Activated CD4-positive, alpha-beta T cell treated with anti-CD3 and anti-CD28 coated beads, Interleukin-10, Interleukin-2, amounts not matched to agents 100 ng/mL and 50 ng/mL, durations not matched to agents 16 hours and 8 hours (primary cell): Measurements from ENCODE around the gene ATP1B2.
"Not testable (repeated sequence)": the region's sequence is repeated elsewhere in the genome, so short reads cannot be mapped to it uniquely, and the experiment has no call there.

Experiments
- DNase-seq: peaks from one replicate; pipeline ENCODE4 v3.0.0-alpha.2; 2020

Gene ATP1B2, protein sequence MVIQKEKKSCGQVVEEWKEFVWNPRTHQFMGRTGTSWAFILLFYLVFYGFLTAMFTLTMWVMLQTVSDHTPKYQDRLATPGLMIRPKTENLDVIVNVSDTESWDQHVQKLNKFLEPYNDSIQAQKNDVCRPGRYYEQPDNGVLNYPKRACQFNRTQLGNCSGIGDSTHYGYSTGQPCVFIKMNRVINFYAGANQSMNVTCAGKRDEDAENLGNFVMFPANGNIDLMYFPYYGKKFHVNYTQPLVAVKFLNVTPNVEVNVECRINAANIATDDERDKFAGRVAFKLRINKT

DNA sequence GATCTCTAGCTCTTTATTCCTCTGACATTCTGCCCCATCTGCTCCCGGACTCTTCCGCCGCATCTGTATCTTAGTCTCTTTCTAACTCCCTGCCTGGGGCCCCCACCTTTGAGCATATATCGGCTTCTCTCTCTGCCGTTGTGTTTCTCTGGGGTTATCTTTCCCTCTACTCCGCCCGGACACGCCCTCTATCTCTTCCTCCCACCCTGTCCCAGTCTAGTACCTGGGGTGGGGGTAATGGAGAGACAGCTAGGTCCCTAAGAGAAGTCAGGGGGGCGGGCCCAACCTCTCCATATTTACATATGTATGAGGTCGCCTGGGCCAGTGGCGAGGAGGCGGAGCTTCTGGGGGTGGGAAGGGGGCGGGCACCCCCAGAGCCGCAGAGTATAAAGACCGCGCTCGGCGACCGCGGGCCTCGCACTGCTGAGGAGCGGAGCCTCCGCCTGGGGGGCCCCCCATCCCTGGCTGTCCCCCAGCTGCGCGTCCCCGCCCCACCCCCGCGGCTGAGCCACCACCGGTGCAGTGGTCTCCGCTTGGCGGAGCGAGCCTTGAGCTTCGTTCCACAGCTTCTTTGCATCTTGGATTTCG, at the start of gene ATP1B2:
Gene ATP1B2 (plus strand): TSS at position 418 of the 588 bp plus-strand sequence. CDS start 593 bp downstream, outside the sequence.
- DNase-seq, result peak; percentile 51

DNA sequence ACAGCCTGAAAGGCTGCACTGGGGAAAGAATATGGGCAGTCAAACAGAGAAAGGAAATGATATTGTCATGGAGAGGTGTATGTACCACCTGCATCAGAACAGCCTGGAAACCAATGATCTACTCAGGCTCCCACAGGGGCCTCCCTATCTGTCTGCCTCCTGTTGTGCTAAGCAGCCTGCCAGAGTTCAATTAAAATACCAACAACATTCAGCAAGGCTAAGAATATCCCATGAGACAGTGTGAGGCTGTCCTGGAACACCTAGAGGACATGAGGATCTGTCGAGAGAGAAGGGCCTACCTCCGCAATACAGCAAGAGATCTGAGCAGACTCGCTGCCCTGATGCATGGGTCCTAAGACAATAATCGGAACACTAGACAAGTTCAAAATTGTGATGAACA, 44.4 kb upstream of the ATP1B2 start:
- no peak for DNase-seq

DNA sequence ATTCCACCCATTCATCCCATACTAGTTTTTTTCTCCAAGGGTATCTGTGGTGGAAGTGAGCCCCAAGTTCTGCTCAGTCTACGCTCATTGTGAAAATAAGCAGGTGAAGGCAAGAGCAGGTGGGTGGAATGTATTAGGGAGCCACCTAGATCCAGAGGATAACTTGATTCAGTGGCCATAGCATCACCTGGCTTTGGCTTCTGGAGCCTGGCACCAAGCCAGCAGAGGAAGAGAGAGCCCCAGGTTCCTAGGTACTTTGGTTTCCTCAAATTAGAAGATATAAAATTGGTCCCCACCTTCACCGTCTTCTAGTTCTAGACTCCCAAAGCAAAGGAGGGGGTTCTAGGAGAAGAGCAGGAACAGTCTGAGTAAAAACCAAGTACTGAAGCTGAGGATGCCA, 40.1 kb upstream of the ATP1B2 start:
- no peak for DNase-seq

DNA sequence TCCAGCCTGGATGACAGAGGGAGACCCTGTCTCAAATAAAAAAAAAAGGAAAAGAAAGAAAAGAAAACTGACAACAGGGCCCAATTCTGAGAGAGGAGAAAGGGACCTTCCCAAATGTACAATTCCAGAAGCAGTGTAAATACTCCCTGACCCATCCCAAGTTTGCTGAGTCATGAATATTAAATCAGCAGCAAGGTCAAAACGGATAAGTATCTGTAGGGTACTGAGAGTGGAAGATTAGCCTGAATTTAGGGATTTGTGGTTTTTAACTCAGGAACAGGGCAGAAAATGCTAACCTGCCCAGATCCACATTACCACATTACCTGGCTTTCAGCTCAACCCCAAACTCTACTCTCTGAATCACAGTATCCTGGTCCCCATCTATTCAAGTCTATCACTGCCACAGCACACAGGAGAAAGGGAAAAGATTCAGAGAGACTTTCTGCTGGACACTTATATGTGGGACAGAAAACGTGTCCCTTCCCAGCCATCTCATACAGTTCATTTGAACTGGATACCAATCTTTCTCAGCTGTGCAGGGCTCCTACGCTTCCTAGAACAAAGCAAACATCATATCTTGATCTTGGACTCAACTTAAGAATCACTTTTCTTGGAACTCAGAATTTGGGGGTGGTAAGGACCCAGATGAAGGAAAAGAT, 39.0 kb upstream of the ATP1B2 start:
- DNase-seq, result no peak

DNA sequence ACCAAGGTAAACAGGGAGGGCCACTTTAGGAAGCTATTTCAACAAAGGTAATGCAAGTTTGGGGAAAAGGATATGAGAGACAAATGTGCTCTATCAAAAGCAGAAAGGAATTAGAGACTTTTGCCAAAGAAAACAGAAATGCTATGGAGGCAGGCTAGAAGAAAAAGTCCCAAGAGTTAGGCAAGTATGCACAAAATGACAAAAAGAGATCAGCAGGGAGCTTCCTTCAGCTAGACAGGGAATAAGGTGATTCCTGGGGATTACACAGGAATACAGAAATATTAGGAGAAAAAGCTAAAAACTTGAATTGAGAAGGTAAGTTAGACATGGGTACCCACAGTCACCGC, 38.5 kb upstream of the ATP1B2 start:
- DNase-seq, result no peak

DNA sequence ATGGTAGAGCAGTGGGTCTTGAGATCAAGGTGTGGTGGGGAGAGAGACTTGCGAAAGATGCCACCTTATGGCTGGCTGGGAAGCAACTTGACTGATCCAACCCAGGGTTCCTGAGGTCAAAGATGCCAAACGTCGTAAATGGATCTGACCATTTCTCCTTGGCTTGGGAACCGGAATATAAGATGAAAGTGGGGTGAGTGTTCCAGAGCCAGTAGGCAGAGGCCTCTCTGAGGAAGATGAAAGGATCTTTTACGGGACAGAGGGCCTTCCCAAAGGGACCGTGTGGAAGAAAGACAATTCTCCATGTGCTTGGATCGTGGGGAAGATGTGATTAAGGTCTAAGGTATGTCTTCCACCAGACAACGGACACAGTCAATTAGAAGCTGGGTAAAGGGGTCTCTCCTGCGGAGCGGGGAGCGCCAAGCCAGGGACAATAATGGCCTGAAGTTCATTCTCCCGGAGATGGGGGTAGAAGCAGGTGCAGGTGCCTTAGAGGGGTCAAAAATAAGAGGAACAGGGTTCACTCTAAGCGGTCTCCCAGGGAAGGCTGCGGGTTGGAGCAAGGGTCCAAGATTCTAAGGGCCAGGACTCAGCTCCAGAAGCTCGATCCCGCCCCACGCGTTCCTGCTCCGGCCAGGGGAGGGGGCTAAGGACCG, 36.8 kb upstream of the ATP1B2 start:
- peak; percentile 25 for DNase-seq

DNA sequence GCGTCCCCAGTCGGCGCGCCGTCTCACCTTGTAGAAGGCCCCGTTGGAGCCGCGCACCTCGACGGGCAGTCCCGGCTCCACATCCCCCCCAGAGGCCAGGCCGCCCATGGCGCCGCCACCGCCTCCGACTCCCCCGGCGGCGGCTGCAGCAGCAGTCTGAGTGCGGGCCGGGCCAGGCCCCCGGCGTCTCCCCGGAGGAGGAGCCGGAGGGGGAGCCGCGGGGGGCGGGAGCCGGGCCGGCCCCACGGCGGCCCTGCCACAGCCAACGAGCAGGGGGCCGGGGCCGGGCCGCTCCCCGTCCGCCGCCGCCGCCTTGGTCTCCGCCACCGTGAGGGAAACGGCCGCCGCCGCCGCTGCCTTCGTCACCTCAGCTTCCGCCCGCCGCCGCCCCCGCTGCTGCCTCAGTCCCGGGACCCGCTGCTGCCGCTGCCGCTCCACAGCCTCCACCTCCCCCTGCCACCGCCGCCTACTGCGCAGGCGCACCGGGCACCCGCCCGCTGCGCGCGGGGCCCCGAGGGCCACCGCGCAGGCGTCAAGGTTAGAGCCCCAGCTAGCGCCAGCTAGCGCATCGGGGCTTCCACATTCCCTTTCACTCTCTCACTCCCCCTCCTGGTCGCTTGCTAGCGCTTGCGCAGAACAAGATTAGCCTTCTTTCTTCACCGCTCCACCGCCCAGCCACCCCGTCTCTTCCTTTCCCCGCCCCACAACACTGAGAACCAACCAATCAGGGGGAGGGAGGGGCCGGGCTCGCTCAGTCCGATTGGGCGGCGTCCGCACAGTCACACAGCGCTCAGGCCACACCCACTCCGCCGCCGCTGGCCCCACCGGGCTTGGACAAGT, 36.1 kb upstream of the ATP1B2 start, which contains the start of gene FXR2:
Gene FXR2 (minus strand): TSS at position 473 of the 840 bp plus-strand sequence. CDS start 365 bp downstream, at position 108.
- peak; percentile 100 for DNase-seq

DNA sequence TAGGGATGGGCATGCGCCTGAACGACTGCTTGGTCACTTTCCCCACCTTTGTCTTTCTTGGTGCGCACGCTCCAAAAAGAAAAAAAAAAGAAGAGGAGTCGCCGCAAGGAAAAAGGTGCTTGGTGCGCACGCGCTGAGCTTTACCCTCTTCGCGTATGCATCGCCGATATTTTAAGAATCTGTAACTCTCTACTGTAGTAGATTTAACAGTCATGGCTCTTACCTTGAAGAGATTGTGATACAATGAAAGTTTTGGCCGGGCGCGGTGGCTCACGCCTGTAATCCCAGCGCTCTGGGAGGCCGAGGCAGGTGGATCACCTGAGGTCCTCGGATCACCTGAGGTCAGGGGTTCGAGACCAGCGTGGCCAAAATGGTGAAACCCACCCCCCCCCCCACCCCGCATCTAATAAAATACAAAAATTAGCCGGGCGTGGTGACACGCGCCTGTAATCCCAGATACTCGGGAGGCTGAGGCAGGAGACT, 35.4 kb upstream of the ATP1B2 start:
- DNase-seq, result no peak

DNA sequence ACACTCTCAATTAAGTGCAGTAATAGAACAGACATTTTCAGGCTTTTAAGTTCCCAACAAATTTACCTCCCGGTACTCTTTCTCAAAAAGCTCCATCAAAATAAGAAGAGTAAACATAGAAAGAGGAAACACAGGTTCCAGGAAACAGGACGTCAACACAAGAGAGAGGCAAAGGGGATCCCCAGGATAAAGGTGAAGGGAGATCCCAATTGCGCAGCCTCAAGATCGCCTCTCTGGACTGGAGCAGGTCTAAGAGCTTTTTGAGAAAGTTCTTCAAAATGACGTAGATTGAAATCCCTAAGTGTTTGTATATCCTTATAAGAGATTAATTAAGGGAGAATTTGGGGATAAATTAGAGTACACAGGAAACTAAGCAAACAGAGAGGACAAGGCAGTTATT, 32.1 kb upstream of the ATP1B2 start:
- DNase-seq, result no peak

DNA sequence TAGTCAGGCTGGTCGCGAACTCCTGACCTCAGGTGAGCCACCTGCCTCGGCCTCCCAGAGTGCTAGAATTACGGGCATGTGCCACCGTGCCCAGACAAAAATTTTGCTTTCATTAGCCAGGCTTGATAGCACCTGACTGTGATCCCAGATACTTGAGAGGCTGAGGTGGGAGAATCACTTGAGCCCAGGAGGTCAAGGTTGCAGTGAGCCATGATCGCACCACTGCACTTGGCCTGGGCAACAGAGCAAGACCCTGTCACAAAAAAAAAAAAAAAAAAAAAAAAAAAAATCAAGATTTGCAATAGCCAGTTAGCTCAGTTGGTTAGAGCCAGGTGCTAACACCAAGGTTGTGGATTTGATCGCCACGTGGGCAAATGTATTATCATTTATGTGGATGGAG, 29.9 kb upstream of the ATP1B2 start:
- DNase-seq, result no peak

DNA sequence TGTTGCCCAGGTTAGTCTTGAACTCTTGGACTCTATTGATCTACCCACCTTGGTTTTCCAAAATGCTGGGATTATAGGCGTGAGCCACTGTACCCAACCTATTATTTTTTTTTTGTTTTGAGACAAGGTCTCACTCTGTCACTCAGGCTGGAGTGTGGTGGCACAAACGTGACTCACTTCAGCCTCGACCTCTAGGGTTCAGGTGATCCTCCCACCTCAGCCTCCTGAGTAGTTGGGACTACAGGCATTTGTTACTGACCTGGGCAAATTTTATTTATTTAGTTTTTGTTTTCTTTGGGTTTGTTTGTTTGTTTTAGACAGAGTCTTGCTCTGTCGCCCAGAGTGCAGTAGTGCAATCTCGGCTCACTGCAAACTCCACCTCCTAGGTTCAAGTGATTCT, 27.1 kb upstream of the ATP1B2 start:
- DNase-seq, result no peak

DNA sequence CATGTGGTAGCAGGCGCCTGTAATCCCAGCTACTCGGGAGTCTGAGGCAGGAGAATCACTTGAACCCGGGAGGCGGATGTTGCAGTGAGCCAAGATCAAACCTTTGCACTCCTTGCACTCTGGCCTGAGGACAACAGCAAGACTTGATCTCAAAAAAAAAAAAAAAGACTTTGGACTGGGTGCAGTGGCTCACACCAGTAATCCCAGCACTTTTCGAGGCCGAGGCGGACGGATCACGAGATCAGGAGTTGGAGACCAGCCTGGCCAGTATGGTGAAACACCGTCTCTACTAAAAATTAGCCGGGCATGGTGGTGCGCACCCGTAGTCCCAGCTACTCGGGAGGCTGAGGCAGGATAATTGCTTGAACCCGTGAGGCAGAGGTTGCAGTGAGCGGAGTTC, 25.0 kb upstream of the ATP1B2 start:
- not testable (repeated sequence) for DNase-seq

DNA sequence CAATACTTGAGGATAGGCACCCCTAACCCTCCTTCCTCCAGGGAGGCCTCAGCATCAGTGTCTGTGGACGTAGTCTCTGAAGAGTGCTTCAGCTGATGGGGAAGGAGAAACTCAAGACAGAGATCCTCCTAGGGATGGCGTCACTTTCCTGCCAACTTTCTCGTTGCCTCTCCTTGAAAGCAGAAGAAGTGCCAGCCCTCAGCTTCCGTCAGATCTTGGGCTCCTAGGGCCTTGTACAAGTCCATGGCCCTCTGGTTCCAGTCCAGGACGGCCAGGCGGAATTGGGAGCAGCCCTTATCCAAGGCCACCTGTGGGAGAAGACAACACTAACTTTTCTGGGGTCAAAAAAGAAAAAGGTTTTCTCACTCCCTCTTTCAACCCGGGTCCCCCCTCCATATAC, 24.4 kb upstream of the ATP1B2 start:
- no peak for DNase-seq

DNA sequence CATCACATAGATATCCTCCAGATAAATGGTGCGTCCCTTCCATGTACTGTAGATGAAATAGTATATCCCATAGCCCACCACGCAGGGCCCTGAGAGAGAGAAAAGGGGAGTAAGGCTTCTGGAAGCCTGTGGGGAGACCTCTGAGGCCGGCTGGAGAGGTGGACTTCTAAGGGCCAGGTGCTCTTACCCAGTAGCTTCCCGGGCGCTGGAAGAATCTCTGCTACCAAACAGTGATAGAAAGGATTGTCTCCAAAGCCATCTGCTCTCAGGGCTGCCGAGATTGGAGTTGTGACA, 23.8 kb upstream of the ATP1B2 start:
- no peak for DNase-seq

DNA sequence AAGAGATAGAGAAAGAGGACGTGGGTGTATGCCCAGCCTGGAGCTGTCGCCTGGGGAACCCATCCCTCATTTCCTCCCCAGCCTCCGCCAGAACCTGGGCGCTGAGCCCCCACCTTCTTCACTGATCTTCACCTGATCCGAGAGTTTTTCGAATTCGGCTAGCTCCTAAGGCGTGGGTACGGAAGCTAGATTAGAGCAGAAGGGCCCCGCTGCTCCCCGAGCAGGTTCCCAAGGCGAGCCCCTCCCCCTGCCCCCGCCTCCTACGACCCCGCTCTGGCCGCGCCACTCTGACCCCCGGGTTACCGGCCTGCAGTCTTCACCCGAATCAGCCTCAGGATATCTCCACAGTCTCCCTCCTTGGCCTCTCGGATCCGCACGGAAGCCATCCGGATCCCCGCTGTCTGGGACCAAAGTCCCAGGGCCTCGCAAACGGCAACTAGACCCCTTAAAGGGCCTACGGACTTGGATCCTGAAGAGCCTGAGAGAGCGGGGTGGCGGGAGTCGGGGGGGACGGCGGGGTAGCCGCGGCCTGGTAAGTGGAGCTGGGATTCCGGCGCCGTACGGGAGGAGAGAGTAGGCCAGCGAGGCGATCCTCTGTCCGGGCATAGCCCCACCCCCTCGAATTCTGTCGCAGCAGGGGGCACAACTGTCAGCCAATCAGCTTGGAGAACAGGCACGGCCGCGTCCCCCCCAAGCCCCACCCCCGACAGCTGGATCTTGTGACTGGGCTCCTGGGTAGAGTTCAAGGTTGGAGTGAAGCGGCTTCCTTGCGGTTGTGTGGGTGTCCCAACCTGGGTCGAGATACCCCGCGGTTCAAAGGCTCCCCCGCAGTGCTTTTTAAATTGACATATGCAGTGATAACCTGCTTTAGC, 23.2 kb upstream of the ATP1B2 start, which contains the start of gene SAT2:
Gene SAT2 (minus strand): TSS at position 572 of the 872 bp plus-strand sequence. CDS start 186 bp downstream, at position 386.
- DNase-seq, result peak; percentile 93

DNA sequence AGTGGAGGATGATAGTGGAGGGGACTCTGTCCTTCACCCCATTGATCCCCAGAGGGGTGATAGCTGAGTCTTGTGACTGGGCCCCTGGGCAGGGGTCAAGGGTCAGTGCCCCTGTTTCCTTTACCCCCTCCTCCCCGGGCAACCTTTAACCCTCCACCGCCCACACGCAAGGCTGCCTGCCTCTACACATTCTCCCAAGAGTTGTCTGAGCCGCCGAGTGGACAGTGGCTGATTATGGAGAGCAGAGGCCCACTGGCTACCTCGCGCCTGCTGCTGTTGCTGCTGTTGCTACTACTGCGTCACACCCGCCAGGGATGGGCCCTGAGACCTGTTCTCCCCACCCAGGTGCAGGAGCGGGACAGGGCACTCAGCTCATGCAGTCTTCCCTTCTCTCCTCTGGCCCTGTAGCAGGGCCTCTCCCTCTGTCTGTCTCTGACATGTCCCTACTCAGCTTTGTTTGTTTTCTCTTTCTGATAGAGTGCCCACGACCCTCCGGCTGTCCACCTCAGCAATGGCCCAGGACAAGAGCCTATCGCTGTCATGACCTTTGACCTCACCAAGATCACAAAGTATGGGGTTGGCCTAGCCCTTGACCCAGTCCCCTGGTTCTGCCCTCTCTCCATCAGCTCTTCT, 20.7 kb upstream of the ATP1B2 start, which contains the start of gene SHBG:
Gene SHBG (plus strand): TSS at position 197 of the 633 bp plus-strand sequence. CDS start 38 bp downstream, at position 235.
- no peak for DNase-seq

DNA sequence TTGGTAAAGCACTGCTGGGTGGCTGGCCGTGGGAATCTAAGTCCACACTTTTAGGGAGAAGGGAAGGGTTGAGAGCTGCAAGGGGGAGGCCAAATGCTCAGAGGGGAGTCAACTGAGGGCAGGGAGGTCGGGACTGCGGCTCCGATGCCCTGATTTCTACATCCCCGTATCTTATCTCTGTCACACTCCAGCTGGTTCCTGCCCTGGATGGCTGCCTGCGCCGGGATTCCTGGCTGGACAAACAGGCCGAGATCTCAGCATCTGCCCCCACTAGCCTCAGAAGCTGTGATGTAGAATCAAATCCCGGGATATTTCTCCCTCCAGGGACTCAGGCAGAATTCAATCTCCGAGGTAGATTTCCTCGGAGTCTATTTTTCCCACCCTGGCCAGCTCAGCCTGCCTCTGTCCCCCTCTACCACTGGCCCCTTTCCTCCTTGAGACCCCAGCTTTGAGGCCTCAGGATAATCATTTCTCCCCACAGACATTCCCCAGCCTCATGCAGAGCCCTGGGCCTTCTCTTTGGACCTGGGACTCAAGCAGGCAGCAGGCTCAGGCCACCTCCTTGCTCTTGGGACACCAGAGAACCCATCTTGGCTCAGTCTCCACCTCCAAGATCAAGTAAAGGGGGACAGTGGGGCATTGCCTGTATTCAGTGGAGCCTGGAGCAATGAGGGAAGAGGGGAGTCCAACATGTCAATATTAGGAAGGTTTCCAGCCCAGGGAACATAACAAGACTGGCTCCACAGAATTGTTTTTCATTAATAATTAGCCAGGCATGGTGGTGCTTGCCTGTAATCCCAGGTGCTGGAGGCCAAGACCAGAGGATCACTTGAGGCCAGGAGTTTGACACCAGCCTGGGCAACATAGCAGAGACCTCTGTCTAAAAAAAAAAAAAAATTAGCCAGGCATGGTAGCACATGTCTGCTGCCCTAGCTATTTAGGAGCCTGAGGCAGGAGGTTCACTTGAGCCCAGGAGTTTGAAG, 19.0 kb upstream of the ATP1B2 start:
- DNase-seq, result no peak

DNA sequence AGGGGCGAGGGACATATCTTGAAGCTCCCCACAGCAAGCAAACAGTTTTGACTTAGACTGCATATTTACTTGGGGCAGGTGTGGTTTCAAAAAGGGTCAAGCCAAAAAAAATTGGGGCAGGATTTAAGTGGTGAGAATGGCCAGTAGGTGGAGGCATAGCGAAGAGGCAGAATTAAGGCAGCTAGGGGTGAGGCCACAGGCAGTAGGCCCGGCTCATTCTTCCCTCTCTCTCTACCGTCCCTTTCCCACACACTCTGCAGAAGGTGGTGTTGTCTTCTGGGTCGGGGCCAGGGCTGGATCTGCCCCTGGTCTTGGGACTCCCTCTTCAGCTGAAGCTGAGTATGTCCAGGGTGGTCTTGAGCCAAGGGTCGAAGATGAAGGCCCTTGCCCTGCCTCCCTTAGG, 18.2 kb upstream of the ATP1B2 start:
- peak; percentile 61 for DNase-seq

DNA sequence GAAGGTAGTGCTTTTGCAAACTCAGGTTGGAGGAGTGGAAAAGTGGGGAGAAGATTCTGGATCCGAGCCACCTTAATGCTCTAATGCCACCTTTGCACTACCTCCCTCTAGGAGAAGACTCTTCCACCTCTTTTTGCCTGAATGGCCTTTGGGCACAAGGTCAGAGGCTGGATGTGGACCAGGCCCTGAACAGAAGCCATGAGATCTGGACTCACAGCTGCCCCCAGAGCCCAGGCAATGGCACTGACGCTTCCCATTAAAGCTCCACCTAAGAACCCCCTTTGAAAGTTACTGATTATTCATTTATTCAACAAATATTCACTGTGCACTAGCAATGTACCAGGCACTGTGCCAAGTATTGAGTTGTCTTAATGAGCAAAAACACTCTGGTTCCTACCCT, 17.6 kb upstream of the ATP1B2 start:
- no peak for DNase-seq

DNA sequence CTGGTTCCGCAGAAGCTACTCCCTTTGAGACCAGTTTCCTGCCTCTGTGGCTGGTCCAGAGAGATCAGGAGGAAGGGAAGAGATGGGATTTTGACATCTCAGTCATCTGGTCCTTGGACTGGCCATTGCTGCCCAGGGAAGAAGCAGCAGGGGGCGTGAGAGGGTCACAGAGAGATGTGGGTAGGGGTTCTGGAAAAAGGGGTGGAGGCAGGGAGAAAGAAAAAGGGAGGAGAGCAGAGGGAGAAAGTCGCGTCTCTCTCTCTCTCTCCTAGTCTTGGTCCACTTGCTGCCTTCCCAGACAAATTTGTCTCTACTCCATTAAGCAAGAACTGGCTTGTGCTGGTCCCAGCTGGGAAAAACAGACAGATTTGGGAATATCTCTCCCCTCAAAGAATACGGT, 16.3 kb upstream of the ATP1B2 start:
- no peak for DNase-seq
